Endodermal cell (in vitro differentiated cells): Measurements from ENCODE around the gene SOX15. TPM values are rescaled to one million over a fixed set of nuclear protein-coding genes. Genes with fewer than 3 reads are reported as not detected.

Source experiments
- DNase-seq: peaks from one replicate; pipeline ENCODE4 v3.0.0-alpha.2; 2017
- H3K27ac ChIP-seq: 2 replicates; pipeline ENCODE4 v1.5.1; 2013; ENCODE audit warnings: mild to moderate bottlenecking, low read depth, low read length, moderate library complexity
- H3K27me3 ChIP-seq: 2 replicates; pipeline ENCODE4 v1.6.1; 2013; ENCODE audit warnings: mild to moderate bottlenecking, low read length, moderate library complexity; ENCODE audit not compliant: insufficient read depth, control insufficient read depth, poor library complexity, severe bottlenecking
- H3K36me3 ChIP-seq: 2 replicates; pipeline ENCODE4 v1.7.0; 2013; ENCODE audit warnings: mild to moderate bottlenecking, low read length, moderate library complexity; ENCODE audit not compliant: control insufficient read depth, insufficient read depth
- H3K4me1 ChIP-seq: one replicate; pipeline ENCODE4 v1.7.0; 2013; ENCODE audit warnings: low read length; ENCODE audit not compliant: control insufficient read depth, insufficient read depth
- H3K4me3 ChIP-seq: 2 replicates; pipeline ENCODE4 v1.5.1; 2013; ENCODE audit warnings: mild to moderate bottlenecking, low read length, moderate library complexity
- H3K9ac ChIP-seq: 2 replicates; pipeline ENCODE4 v1.6.1; 2013; ENCODE audit warnings: mild to moderate bottlenecking, low read length, moderate library complexity; ENCODE audit not compliant: poor library complexity, severe bottlenecking; ENCODE audit errors: extremely low read depth
- H3K9me3 ChIP-seq: 2 replicates; pipeline ENCODE4 v1.6.1; 2013; ENCODE audit warnings: mild to moderate bottlenecking, low read length, moderate library complexity; ENCODE audit not compliant: control insufficient read depth
- H3K27ac Mint-ChIP-seq: 2 replicates; pipeline ENCODE4 v1.8.0; 2020; ENCODE audit warnings: mixed read lengths
- H3K27me3 Mint-ChIP-seq: 2 replicates; pipeline ENCODE4 v1.8.0; 2021; ENCODE audit warnings: mild to moderate bottlenecking, mixed read lengths; ENCODE audit not compliant: insufficient read depth
- H3K36me3 Mint-ChIP-seq: 2 replicates; pipeline ENCODE4 v1.8.0; 2020; ENCODE audit warnings: low read depth, mixed read lengths
- H3K4me1 Mint-ChIP-seq: 2 replicates; pipeline ENCODE4 v1.8.0; 2020; ENCODE audit warnings: mixed read lengths
- H3K4me3 Mint-ChIP-seq: 2 replicates; pipeline ENCODE4 v1.8.0; 2020; ENCODE audit warnings: mild to moderate bottlenecking, moderate library complexity, mixed read lengths
- H3K9me3 Mint-ChIP-seq: 2 replicates; pipeline ENCODE4 v1.8.0; 2020; ENCODE audit warnings: mild to moderate bottlenecking, mixed read lengths
- WGBS, 2 experiments: methylation state at CpG; one replicate each; pipeline versions ENCODE4 v1.1.5 to v1.1.7; 2013; ENCODE audit warnings: missing lambda C conversion rate in 2 of 2, mixed read lengths in 1 of 2; ENCODE audit not compliant: insufficient coverage in 1 of 2, insufficient read length in 1 of 2; 5-methylcytosine and 5-hydroxymethylcytosine counted together
- total RNA-seq, 2 donors: library from RNA; stranded (reverse); fragmentation: NEBNext Ultra II Directional in 1 of 2; extraction: Animal tissue kit (Norgen Biotek cat#: 25700) in 1 of 2; gene quantifications; 2 replicates in 1 of 2; 3 replicates in 1 of 2; pipeline ENCODE4 v1.2.1, GENCODE V29; 2021
- TF ChIP-seq, protein P1 (sequence below): fragments of 200-600 bp; sonication (generic); conservative IDR thresholded peaks from 2 replicates; pipeline ENCODE4 v1.5.0; 2021; ENCODE audit warnings: antibody characterized with exemption, mild to moderate bottlenecking

SOX15 gene
- total RNA-seq, 2 donors from 2014 or later, result 6.4 to 7.3 TPM

DNA sequence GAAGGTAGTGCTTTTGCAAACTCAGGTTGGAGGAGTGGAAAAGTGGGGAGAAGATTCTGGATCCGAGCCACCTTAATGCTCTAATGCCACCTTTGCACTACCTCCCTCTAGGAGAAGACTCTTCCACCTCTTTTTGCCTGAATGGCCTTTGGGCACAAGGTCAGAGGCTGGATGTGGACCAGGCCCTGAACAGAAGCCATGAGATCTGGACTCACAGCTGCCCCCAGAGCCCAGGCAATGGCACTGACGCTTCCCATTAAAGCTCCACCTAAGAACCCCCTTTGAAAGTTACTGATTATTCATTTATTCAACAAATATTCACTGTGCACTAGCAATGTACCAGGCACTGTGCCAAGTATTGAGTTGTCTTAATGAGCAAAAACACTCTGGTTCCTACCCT is 43.2 kb upstream of the SOX15 start:
- H3K9me3 ChIP-seq, result no peaks in the 10 kb centered on the region
- no peaks in the 10 kb centered on the region for H3K36me3 Mint-ChIP-seq
- H3K4me1 ChIP-seq, result peaks cover 5% of the 10 kb centered on the region
- H3K9me3 Mint-ChIP-seq, result no peaks in the 10 kb centered on the region
- no peak overlapping the region for H3K4me3 Mint-ChIP-seq
- H3K9ac ChIP-seq, result no peak overlapping the region
- TF ChIP-seq, protein P1, sequence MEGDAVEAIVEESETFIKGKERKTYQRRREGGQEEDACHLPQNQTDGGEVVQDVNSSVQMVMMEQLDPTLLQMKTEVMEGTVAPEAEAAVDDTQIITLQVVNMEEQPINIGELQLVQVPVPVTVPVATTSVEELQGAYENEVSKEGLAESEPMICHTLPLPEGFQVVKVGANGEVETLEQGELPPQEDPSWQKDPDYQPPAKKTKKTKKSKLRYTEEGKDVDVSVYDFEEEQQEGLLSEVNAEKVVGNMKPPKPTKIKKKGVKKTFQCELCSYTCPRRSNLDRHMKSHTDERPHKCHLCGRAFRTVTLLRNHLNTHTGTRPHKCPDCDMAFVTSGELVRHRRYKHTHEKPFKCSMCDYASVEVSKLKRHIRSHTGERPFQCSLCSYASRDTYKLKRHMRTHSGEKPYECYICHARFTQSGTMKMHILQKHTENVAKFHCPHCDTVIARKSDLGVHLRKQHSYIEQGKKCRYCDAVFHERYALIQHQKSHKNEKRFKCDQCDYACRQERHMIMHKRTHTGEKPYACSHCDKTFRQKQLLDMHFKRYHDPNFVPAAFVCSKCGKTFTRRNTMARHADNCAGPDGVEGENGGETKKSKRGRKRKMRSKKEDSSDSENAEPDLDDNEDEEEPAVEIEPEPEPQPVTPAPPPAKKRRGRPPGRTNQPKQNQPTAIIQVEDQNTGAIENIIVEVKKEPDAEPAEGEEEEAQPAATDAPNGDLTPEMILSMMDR, result no peak
- H3K4me3 ChIP-seq, result no peak overlapping the region
- peaks cover 11% of the 10 kb centered on the region for H3K4me1 Mint-ChIP-seq
- H3K36me3 ChIP-seq, result no peaks in the 10 kb centered on the region
- no peak overlapping the region for H3K27ac Mint-ChIP-seq
- H3K27me3 ChIP-seq, result no peaks in the 10 kb centered on the region
- peak; percentile 69 for DNase-seq
- WGBS, 2 experiments, result 82% methylated on average over 2 of the region's 2 CpGs; no CpG with 5 or more reads in 1 of the 2 experiments
- H3K27ac ChIP-seq, result no peak overlapping the region
- no peaks in the 10 kb centered on the region for H3K27me3 Mint-ChIP-seq

DNA sequence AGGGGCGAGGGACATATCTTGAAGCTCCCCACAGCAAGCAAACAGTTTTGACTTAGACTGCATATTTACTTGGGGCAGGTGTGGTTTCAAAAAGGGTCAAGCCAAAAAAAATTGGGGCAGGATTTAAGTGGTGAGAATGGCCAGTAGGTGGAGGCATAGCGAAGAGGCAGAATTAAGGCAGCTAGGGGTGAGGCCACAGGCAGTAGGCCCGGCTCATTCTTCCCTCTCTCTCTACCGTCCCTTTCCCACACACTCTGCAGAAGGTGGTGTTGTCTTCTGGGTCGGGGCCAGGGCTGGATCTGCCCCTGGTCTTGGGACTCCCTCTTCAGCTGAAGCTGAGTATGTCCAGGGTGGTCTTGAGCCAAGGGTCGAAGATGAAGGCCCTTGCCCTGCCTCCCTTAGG is 42.6 kb upstream of the SOX15 start:
- Histone ChIP-seq H3K36me3 (no peaks in the 10 kb centered on the region), H3K9ac (no peak overlapping the region), H3K4me3 (no peak overlapping the region), H3K9me3 (no peaks in the 10 kb centered on the region), H3K4me1 (peaks cover 5% of the 10 kb centered on the region), H3K27ac (no peak overlapping the region), H3K27me3 (no peaks in the 10 kb centered on the region)
- Mint-ChIP-seq H3K27me3 (no peaks in the 10 kb centered on the region), H3K4me1 (peaks cover 11% of the 10 kb centered on the region), H3K9me3 (no peaks in the 10 kb centered on the region), H3K27ac (no peak overlapping the region), H3K36me3 (no peaks in the 10 kb centered on the region), H3K4me3 (no peak overlapping the region)
- TF ChIP-seq, protein P1, result peak; percentile 87
- 60 to 78% methylated on average over 1 to 6 of the region's 6 CpGs for WGBS, 2 experiments
- peak; percentile 88 for DNase-seq

DNA sequence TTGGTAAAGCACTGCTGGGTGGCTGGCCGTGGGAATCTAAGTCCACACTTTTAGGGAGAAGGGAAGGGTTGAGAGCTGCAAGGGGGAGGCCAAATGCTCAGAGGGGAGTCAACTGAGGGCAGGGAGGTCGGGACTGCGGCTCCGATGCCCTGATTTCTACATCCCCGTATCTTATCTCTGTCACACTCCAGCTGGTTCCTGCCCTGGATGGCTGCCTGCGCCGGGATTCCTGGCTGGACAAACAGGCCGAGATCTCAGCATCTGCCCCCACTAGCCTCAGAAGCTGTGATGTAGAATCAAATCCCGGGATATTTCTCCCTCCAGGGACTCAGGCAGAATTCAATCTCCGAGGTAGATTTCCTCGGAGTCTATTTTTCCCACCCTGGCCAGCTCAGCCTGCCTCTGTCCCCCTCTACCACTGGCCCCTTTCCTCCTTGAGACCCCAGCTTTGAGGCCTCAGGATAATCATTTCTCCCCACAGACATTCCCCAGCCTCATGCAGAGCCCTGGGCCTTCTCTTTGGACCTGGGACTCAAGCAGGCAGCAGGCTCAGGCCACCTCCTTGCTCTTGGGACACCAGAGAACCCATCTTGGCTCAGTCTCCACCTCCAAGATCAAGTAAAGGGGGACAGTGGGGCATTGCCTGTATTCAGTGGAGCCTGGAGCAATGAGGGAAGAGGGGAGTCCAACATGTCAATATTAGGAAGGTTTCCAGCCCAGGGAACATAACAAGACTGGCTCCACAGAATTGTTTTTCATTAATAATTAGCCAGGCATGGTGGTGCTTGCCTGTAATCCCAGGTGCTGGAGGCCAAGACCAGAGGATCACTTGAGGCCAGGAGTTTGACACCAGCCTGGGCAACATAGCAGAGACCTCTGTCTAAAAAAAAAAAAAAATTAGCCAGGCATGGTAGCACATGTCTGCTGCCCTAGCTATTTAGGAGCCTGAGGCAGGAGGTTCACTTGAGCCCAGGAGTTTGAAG is 41.8 kb upstream of the SOX15 start:
- Histone ChIP-seq H3K27ac (no peak overlapping the region), H3K4me3 (no peak overlapping the region), H3K4me1 (peaks cover 7% of the 10 kb centered on the region), H3K9me3 (no peaks in the 10 kb centered on the region), H3K36me3 (no peaks in the 10 kb centered on the region), H3K27me3 (no peaks in the 10 kb centered on the region), H3K9ac (no peak overlapping the region)
- H3K4me3 Mint-ChIP-seq, result no peak overlapping the region
- peaks cover 2% of the 10 kb centered on the region for H3K36me3 Mint-ChIP-seq
- no peaks in the 10 kb centered on the region for H3K27me3 Mint-ChIP-seq
- TF ChIP-seq, protein P1, result no peak
- no peak for DNase-seq
- H3K4me1 Mint-ChIP-seq, result peaks cover 13% of the 10 kb centered on the region
- H3K9me3 Mint-ChIP-seq, result no peaks in the 10 kb centered on the region
- peak overlapping the region; percentile 13 for H3K27ac Mint-ChIP-seq
- WGBS, 2 experiments, result 89 to 92% methylated on average over 9 to 11 of the region's 11 CpGs
